Trophoblast cell (in vitro differentiated cells and primary cell): ENCODE measurements around the gene PRLH.

ENCODE experiments used
- DNase-seq, 2 donors: peaks; one replicate each; pipeline ENCODE4 v3.0.0-alpha.2; 2016
- H2AFZ ChIP-seq: 2 replicates; pipeline ENCODE4 v1.6.1; 2013; ENCODE audit warnings: low read length, moderate library complexity, mild to moderate bottlenecking; ENCODE audit not compliant: insufficient read depth, poor library complexity
- H2AK5ac ChIP-seq: 2 replicates; pipeline ENCODE4 v1.6.1; 2013; ENCODE audit warnings: mild to moderate bottlenecking, low read length
- H2BK120ac ChIP-seq: 2 replicates; pipeline ENCODE4 v1.6.1; 2013; ENCODE audit warnings: low read length, mild to moderate bottlenecking, moderate library complexity; ENCODE audit not compliant: insufficient read depth, poor library complexity
- H2BK12ac ChIP-seq: 2 replicates; pipeline ENCODE4 v1.6.1; 2013; ENCODE audit warnings: mild to moderate bottlenecking, low read length, moderate library complexity
- H2BK5ac ChIP-seq: 2 replicates; pipeline ENCODE4 v1.6.1; 2013; ENCODE audit warnings: low read length, low read depth, moderate library complexity, mild to moderate bottlenecking; ENCODE audit not compliant: poor library complexity
- H3K14ac ChIP-seq: 2 replicates; pipeline ENCODE4 v1.6.1; 2013; ENCODE audit warnings: mild to moderate bottlenecking, low read length
- H3K18ac ChIP-seq: 2 replicates; pipeline ENCODE4 v1.6.1; 2013; ENCODE audit warnings: mild to moderate bottlenecking, low read length
- H3K23ac ChIP-seq: 2 replicates; pipeline ENCODE4 v1.6.1; 2013; ENCODE audit warnings: low read length
- H3K27ac ChIP-seq: 2 replicates; pipeline ENCODE4 v1.5.1; 2013; ENCODE audit warnings: low read depth, mild to moderate bottlenecking, inconsistent platforms, low read length, moderate library complexity
- H3K27me3 ChIP-seq: 2 replicates; pipeline ENCODE4 v1.6.1; 2013; ENCODE audit warnings: inconsistent platforms, mild to moderate bottlenecking, low read length, moderate library complexity; ENCODE audit not compliant: insufficient read depth
- H3K36me3 ChIP-seq, 2 experiments: 1 replicate in 1 of 2; 2 replicates in 1 of 2; pipeline ENCODE4 v1.6.1; 2013; ENCODE audit warnings: low read length in 2 of 2, mild to moderate bottlenecking in 2 of 2, moderate library complexity in 1 of 2; ENCODE audit not compliant: insufficient read depth in 2 of 2, control insufficient read depth in 1 of 2
- H3K4ac ChIP-seq: 2 replicates; pipeline ENCODE4 v1.6.1; 2013; ENCODE audit warnings: low read depth, mild to moderate bottlenecking, low read length, moderate library complexity
- H3K4me1 ChIP-seq, 2 experiments: 1 replicate in 1 of 2; 2 replicates in 1 of 2; pipeline ENCODE4 v1.6.1; 2013; ENCODE audit warnings: low read length in 2 of 2, mild to moderate bottlenecking in 2 of 2, moderate library complexity in 1 of 2; ENCODE audit not compliant: insufficient read depth in 2 of 2, control insufficient read depth in 1 of 2
- H3K4me2 ChIP-seq: 2 replicates; pipeline ENCODE4 v1.6.1; 2013; ENCODE audit warnings: inconsistent platforms, mild to moderate bottlenecking, low read length, moderate library complexity
- H3K4me3 ChIP-seq: 2 replicates; pipeline ENCODE4 v1.5.1; 2013; ENCODE audit warnings: mild to moderate bottlenecking, low read depth, low read length, inconsistent platforms
- H3K79me1 ChIP-seq: one replicate; pipeline ENCODE4 v1.6.1; 2013; ENCODE audit warnings: low read length
- H3K79me2 ChIP-seq: 2 replicates; pipeline ENCODE4 v1.6.1; 2013; ENCODE audit warnings: low read length, mild to moderate bottlenecking; ENCODE audit not compliant: control insufficient read depth, insufficient read depth, poor library complexity
- H3K9ac ChIP-seq: 2 replicates; pipeline ENCODE4 v1.6.1; 2013; ENCODE audit warnings: mild to moderate bottlenecking, low read length
- H3K9me3 ChIP-seq: 2 replicates; pipeline ENCODE4 v1.6.1; 2013; ENCODE audit warnings: low read depth, mild to moderate bottlenecking, control low read depth, inconsistent platforms, low read length; ENCODE audit not compliant: insufficient read depth
- H4K12ac ChIP-seq: 2 replicates; pipeline ENCODE4 v1.6.1; 2013; ENCODE audit warnings: low read depth, mild to moderate bottlenecking, low read length, moderate library complexity
- H4K8ac ChIP-seq: 2 replicates; pipeline ENCODE4 v1.6.1; 2013; ENCODE audit warnings: low read depth, mild to moderate bottlenecking, low read length, moderate library complexity
- H4K91ac ChIP-seq: one replicate; pipeline ENCODE4 v1.6.1; 2013; ENCODE audit warnings: low read depth, mild to moderate bottlenecking, low read length, moderate library complexity
- WGBS: extraction: QIAGEN DNeasy Blood & Tissue Kit; methylation state at CpG from one replicate; pipeline ENCODE4 v1.1.7; 2013; ENCODE audit warnings: missing lambda C conversion rate; ENCODE audit not compliant: insufficient read length, insufficient coverage; ENCODE audit errors: extremely low coverage; 5-methylcytosine and 5-hydroxymethylcytosine counted together

The PRLH gene

DNA sequence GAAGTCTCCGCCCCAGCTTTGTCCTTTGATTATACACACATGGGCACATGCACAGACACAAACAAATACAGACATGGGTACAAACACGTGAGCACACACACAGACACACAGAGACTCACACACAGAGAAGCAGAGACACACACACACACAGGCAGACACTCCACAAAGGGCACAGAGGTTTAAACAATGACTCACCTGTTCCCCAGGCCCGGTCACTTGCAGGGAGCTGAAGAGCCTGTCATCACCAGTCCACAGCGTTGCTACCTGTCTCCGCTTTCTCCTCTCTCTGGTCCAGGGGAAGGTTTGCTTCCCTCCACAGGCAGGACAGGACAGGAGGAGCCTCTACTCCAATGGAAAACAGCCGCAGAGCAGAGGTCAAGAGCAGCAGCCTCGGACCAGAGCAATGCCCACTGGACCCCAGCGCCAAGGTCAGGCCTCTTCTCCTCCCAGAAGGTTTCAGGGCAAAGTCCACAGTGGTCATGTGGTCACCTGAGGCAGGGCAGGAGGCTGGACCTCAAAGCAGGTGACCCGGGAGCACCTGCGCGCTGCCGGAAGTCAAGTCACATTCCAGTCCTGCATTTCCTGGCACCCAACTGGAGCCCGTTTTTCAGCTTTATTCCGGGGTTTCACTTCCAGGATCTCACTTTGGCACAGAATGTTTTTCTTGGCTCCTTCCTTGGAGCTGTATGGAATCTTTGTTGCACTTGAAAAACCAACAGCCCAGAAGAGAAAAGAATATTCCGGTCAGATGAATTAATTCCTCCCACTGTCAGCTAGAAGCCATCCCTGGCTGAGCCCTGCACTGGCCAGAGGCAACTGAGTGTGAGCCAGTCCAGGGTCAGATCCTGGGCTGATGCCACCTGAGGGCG, 24.1 kb downstream of the PRLH start, which contains the start of gene RAB17:
Gene RAB17, minus strand, starts transcription at position 463 of the 869 bp plus-strand sequence. CDS start 4,580 bp downstream, outside the sequence.
- Histone ChIP-seq H3K4me1 (peaks cover 28 to 46% of the 10 kb centered on the region in 2 experiments), H4K8ac (peak within 1 kb of the TSS; percentile 70), H3K4ac (no peak within 1 kb of the TSS), H3K9ac (no peak within 1 kb of the TSS), H4K91ac (peak within 1 kb of the TSS; percentile 76), H3K23ac (no peak within 1 kb of the TSS), H3K79me2 (peaks cover 2% of the 10 kb centered on the region), H3K27ac (peak within 1 kb of the TSS; percentile 35), H2BK5ac (no peak within 1 kb of the TSS), H2BK120ac (peak within 1 kb of the TSS; percentile 60), H3K4me2 (peak within 1 kb of the TSS; percentile 57), H3K14ac (peak within 1 kb of the TSS; percentile 38), H2AK5ac (peak within 1 kb of the TSS; percentile 40), H3K36me3 (no peaks in the 10 kb centered on the region), H3K27me3 (no peaks in the 10 kb centered on the region), H3K79me1 (peaks cover 15% of the 10 kb centered on the region), H2BK12ac (peak within 1 kb of the TSS; percentile 82), H3K4me3 (no peak within 1 kb of the TSS), H2AFZ (no peak within 1 kb of the TSS), H3K18ac (peak within 1 kb of the TSS; percentile 81), H4K12ac (peak within 1 kb of the TSS; percentile 15), H3K9me3 (peaks cover 3% of the 10 kb centered on the region)
- DNase-seq = peak; percentile 71 to 76
- no CpG with 5 or more reads among the region's 16 CpGs for WGBS

DNA sequence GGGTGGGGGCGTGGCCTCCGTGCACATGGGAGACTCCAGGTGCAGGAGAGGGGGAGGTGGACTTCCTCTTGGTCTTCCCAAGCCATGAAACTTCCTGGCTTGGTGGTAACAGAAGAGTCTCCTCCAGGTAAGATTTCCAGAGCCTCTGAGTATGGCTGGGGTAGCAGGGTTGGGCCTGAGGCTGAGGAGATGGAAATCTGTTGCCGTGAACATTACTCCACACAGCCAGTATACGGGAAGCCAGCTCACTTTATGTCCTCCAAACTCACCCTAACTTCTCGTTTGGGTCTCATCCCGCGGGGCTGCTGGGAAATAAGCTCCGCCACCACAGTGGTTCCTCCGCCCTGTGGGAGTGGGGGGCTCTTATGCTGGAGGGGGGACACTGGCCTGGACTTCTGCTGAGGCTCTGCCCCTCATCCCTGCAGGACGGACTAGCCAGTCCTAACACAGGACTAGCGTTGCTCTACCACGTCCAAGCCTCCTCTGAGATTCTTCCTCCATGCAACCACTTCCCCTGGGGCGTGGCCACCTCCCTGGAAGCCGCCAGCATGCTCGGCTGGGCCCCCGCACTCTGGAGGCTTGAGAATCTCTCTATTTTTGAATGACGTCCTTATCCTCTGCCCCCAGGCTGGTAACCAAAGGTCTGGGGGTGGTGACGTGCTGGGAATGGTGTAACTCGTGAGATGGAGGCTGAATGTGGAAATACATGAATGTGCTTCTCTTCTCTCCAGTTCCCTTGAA, 24.9 kb downstream of the PRLH start:
- H3K27ac ChIP-seq = peak overlapping the region; percentile 35
- H2AFZ ChIP-seq = no peak overlapping the region
- no CpG with 5 or more reads among the region's 19 CpGs for WGBS

DNA sequence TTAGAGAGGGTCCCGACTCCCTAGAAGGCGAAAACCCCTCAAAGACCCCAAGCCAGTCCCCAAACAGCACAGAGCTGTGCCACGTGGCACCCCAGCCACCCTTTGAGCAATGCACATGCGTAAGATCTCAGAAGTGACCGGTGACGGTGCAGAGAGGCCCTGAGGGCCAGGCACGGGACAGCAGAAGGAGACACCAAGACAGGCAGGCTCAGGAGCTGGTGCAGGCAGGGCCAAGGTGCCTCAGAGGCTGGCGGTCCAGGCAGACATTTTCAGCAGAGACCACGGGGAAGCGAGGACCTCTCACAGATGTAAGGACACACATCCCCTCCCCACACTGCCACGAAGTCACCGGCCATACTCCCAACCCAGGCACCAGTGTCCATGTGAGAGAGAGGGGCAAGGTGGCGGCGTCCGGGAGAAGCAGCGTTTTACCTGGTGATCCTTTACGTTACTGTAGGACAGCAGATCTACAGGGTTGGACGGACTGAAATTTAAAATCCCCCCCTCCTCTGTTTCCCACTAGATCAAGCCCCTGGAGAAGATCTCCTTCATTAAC, 26.1 kb downstream of the PRLH start:
- H2BK120ac ChIP-seq = no peak overlapping the region
- peak overlapping the region; percentile 20 for H4K91ac ChIP-seq
- H3K4me2 ChIP-seq = no peak overlapping the region
- H3K36me3 ChIP-seq = no peaks in the 10 kb centered on the region
- no peak overlapping the region for H4K12ac ChIP-seq
- H3K79me1 ChIP-seq = peaks cover 17% of the 10 kb centered on the region
- peak overlapping the region; percentile 12 for H3K18ac ChIP-seq
- no CpG with 5 or more reads among the region's 18 CpGs for WGBS
- H4K8ac ChIP-seq = no peak overlapping the region
- peak overlapping the region; percentile 24 for H2AK5ac ChIP-seq
- H3K4me3 ChIP-seq = no peak overlapping the region
- no peak overlapping the region for H3K4ac ChIP-seq
- peak overlapping the region; percentile 63 for H3K14ac ChIP-seq
- no peak overlapping the region for H3K27ac ChIP-seq
- no peaks in the 10 kb centered on the region for H3K27me3 ChIP-seq
- no peak overlapping the region for H2BK12ac ChIP-seq
- H3K4me1 ChIP-seq = peaks cover 31 to 41% of the 10 kb centered on the region in 2 experiments
- H3K23ac ChIP-seq = no peak overlapping the region
- no peak overlapping the region for H2AFZ ChIP-seq
- peaks cover 3% of the 10 kb centered on the region for H3K9me3 ChIP-seq
- no peak overlapping the region for H3K9ac ChIP-seq
- H2BK5ac ChIP-seq = no peak overlapping the region
- H3K79me2 ChIP-seq = peaks cover 2% of the 10 kb centered on the region
- peak; percentile 50 to 53 for DNase-seq

More for the DNA sequence above, 24.9 kb downstream of the PRLH start:
- Histone ChIP-seq H2BK12ac (peak overlapping the region; percentile 82), H3K4me1 (peaks cover 29 to 41% of the 10 kb centered on the region in 2 experiments), H2BK5ac (no peak overlapping the region), H3K79me2 (peaks cover 2% of the 10 kb centered on the region), H3K23ac (no peak overlapping the region), H3K4me3 (no peak overlapping the region), H3K14ac (peak overlapping the region; percentile 38), H4K12ac (peak overlapping the region; percentile 15), H2BK120ac (peak overlapping the region; percentile 60), H3K18ac (peak overlapping the region; percentile 81), H3K9ac (no peak overlapping the region), H3K79me1 (peaks cover 17% of the 10 kb centered on the region), H3K9me3 (peaks cover 3% of the 10 kb centered on the region), H4K91ac (peak overlapping the region; percentile 76), H4K8ac (peak overlapping the region; percentile 70), H2AK5ac (peak overlapping the region; percentile 40), H3K4me2 (peak overlapping the region; percentile 57), H3K36me3 (no peaks in the 10 kb centered on the region), H3K4ac (no peak overlapping the region), H3K27me3 (no peaks in the 10 kb centered on the region)
- DNase-seq = peak; percentile 98 to 99

DNA sequence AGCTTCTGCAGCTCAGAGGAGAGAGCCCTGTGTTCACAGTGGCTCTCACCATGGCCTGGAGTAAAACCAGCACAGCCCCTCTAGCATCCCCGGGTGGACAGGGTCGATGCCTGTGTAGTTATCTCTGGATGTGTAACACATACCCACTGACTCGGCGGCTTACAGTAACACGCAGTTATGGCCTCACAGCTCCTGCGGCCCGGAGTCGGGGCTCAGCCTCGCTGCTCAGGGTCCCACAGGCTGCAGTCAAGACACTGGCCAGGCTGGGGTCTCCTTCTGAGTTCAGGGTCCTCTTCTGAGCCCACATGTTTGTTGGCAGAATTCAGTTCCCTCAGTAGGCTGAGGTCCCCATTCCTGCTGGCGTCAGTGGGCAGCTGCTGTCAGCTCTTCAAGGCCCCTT, 26.7 kb downstream of the PRLH start:
- H3K18ac ChIP-seq = no peak overlapping the region
- no peak overlapping the region for H2BK5ac ChIP-seq
- H4K8ac ChIP-seq = no peak overlapping the region
- no peak overlapping the region for H3K4ac ChIP-seq
- H3K79me2 ChIP-seq = peaks cover 2% of the 10 kb centered on the region
- H3K4me3 ChIP-seq = no peak overlapping the region
- no peak overlapping the region for H3K14ac ChIP-seq
- H3K23ac ChIP-seq = no peak overlapping the region
- no peak overlapping the region for H3K9ac ChIP-seq
- no peak overlapping the region for H2BK120ac ChIP-seq
- H3K27me3 ChIP-seq = no peaks in the 10 kb centered on the region
- H2AK5ac ChIP-seq = no peak overlapping the region
- no peaks in the 10 kb centered on the region for H3K36me3 ChIP-seq
- no peak overlapping the region for H3K27ac ChIP-seq
- peaks cover 1% of the 10 kb centered on the region for H3K9me3 ChIP-seq
- peak overlapping the region; percentile 22 for H4K91ac ChIP-seq
- no peak overlapping the region for H2AFZ ChIP-seq
- H3K4me1 ChIP-seq = peaks cover 31 to 41% of the 10 kb centered on the region in 2 experiments
- peaks cover 17% of the 10 kb centered on the region for H3K79me1 ChIP-seq
- H4K12ac ChIP-seq = no peak overlapping the region
- no peak overlapping the region for H3K4me2 ChIP-seq
- H2BK12ac ChIP-seq = peak overlapping the region; percentile 9
- peak in 1 of 2 donors; percentile 75 for DNase-seq
- WGBS = no CpG with 5 or more reads among the region's 10 CpGs
